Left colon (tissue), 2 donors: ENCODE results near the gene NAP1L2. TPM values are rescaled to one million over a fixed set of nuclear protein-coding genes. Genes with fewer than 3 reads are reported as not detected.
A peak's percentile ranks its signal among the peaks of the same experiment; 100 is the strongest.
"Not testable (repeated sequence)": the region's sequence is repeated elsewhere in the genome, so short reads cannot be mapped to it uniquely, and the experiment has no call there.

ENCODE experiments used
- ATAC-seq: fragments of 200-7000 bp; cut with Tn5 transposase; one replicate; pipeline ENCODE4 v1.9.1; 2020; ENCODE audit warnings: mild to moderate bottlenecking, moderate library complexity
- DNase-seq, 2 donors: peaks; one replicate each; pipeline ENCODE4 v3.0.0-alpha.2; 2020
- intact Hi-C, 2 donors: fragments of 100-400 bp; cut with DNase I in 1 of 2; cut with micrococcal nuclease in 1 of 2; formaldehyde crosslinking; loops; one replicate each; pipeline versions ENCODE4 v1.11.2 to v1.14.0; 2022; cut with DNase I, micrococcal nuclease
- long read RNA-seq: library from polyadenylated mRNA; unstranded; transcript quantifications from one replicate; pipeline ENCODE4 v2.0.0, GENCODE V29; 2021
- total RNA-seq, 2 donors: library from RNA; stranded (reverse); fragmentation: NEBNext Ultra II Directional; extraction: Animal tissue kit (Norgen Biotek cat#: 25700); gene quantifications; one replicate each; pipeline ENCODE4 v1.2.1, GENCODE V29; 2021
- donor health status: DM: no; HTN: no; CAD: no.
- donor health status: DM: yes; HTN: yes; CAD: no.

The NAP1L2 gene
- 1 to 10 TPM; 2.2 to 2.8 TPM for total RNA-seq
- long read RNA-seq, partial matches to known transcripts, result 0 of 1 reads
- long read RNA-seq, other reads (novel, unspliced or antisense), result 0 of 1 reads

DNA sequence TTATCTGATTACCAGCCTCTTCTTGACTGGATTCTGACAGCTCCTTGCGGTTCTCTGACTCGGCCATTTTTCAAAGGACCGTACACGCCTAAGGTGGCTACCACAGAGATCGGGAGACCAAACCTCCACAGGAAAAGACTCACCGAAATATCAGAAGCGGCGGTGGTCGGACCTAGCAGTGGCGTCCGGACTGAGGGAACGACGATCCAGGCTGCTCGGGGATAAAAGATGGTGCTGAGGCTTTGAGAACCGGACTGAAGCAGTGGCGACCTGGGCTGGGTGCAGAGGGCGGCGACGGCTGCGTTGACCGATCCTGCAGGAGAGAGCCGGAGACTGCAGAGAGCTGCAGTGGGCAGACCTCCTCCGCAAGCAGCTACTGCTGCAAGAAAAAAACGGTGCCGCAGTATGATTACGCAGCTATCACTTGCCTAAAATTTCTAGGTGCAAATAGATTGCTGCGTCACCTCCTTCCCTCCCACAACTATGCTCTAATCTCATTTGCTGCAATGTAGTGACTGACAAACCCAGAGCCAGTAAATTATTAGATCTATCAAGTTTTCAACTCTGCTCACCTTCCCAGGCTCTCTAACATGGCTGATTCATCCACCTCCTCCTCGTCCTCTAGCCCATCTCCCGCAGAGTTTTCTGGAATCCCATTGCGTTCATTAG lies at the start of gene NAP1L2:
Gene NAP1L2, minus strand, starts transcription at position 426 of the 669 bp plus-strand sequence. Its CDS starts 359 bp downstream, at position 67.
- ATAC-seq (peak; percentile 82), DNase-seq (peak; percentile 24 to 31)
- intact Hi-C loops, result no loop called here

DNA sequence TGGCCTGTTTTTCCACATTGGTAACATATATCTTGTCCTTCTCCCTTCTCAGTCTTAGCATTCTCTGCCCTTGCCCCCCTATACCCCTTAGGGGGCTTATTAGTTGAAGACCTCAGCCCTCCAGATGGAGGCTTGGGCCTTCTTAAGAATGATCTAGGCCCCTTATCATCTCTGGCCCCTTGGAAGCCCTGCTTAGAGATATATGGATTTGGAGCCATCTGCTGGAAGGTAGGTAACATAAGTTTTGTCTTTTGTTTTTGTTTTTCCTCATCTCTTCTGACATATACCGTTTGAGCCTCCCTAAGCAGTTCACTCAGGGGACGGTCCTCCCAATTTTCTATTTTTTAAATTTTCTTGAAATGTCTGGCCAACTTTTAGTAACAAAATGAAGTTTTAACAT lies 48.3 kb upstream of the NAP1L2 start:
- intact Hi-C loops, result no loop called here
- ATAC-seq, result peak; percentile 51
- DNase-seq, result no peak

DNA sequence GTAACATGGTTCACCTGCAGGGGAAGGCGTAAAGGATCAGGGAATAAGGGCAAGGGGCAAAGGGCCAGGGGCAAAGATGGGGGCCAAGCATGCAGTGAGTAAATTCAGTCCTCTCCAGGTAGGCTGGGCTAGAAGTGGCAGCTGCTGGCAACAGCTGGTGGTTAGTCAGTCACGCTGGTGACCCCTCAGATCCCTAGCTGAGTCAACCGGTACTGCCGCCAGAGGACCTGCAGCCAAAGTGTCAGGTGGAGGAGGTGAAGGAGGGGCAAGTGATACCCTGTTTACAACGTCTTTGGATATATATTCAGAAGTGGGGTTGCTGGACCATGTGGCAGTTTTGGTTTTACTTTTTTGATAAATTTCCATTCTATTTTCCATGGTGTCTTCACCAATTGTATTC lies 24.6 kb upstream of the NAP1L2 start:
- ATAC-seq (no peak), DNase-seq (no peak)
- intact Hi-C loops, result no loop called here

DNA sequence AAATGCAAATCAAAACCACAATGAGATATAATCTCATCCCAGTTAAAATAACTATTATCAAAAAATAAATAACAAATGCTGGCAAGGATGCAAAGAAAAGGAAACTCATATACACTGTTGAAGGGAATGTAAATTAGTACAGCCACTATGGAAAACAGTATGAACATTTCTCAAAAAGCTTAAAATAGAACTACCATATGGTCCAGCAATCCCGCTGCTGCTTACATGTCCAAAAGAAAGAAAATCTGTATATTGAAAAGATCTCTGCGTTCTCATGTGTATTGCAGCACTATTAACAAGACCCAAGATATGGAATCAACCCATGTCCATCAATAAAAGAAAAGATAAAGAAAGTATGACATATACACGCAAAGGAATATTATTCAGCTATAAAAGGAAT lies 3.0 kb upstream of the NAP1L2 start:
- no peak for ATAC-seq
- intact Hi-C loops, result no loop called here

GRCh38 chrX:73215246-73215645 lies 595 bp upstream of the NAP1L2 start:
- intact Hi-C loops, result no loop called here
- no peak for DNase-seq
- ATAC-seq, result no peak

More for the DNA sequence above, 3.0 kb upstream of the NAP1L2 start:
- DNase-seq, result no peak

DNA sequence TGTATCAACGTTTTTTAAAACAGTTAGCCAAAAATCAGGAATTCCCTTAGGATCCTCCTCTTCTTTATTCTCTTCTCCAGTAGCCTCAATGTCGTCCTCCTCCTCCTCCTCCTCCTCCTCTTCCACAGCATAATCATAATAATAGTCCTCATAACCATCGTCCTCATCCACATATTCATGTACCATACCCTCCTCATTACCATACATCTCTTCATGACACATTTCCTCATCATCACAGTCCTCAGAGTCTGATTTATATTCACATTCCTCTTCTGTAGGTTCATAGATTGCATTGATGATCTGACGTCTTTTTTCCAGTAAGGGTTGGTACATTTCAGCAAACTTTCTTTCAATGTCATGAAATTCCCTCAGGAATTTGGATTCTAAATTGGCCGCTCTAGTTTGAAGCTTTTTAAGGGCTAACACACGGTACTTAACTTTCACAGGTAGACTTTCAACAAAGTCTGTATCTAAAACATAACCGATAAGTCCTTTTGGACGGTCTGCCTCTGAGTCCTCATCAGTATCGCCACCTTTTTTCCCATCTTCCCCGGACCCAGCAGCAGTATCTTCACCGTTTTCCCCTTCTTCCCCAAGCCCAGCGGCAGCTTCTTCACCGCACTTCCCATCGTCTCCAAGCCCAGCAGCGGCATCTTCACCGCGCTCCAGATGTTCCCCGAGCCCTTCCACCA lies 771 bp downstream of the NAP1L2 start:
- ATAC-seq (no peak), DNase-seq (no peak)
- intact Hi-C loops, result no loop called here

GRCh38 chrX:73206366-73206765 lies 8.3 kb downstream of the NAP1L2 start:
- DNase-seq (no peak), ATAC-seq (no peak)
- intact Hi-C loops, result no loop called here

DNA sequence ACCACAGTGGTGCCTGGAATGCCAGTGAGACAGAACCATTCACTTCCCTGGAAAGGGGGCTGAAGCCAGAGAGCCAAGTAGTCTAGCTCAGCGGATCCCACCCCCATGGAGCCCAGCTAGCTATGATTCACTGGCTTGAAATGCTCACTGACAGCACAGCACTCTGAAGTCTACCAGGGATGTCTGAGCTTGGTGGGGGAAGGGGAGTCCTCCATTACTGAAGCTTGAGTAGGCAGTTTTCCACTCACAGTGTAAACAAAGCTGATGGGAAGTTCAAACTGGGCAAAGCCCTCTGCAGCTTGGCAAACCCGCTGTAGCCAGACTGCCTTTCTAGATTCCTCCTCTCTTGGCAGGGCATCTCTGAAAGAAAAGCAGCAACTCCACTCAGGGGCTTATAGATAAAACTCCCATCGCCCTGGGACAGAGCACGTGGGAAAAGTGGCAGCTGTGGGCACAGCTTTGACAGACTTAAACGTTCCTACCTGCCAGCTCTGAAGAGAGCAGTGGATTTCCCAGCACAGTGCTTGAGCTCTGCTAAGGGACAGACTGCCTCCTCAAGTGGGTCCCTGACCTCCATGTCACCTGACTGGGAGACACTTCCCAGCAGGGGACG lies 32.0 kb downstream of the NAP1L2 start:
- intact Hi-C loops, result no loop called here
- ATAC-seq (no peak), DNase-seq (no peak)

DNA sequence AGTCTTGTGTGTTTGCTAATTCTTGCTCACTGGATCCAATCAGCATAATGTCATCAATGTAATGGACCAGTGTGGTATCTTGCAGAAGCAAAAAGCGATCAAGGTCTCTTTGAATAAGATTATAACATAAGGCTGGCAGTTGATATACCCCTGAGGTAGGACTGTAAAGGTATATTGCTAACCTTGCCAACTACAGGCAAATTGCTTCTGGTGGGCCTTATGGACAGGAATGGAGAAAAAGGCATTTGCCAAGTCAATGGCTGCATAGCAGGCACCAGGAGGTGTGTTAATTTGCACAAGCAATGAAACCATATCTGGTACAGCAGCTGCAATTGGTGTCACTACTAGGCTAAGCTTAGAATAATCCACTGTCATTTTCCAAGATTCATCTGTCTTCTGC lies 45.7 kb downstream of the NAP1L2 start:
- DNase-seq, ATAC-seq: not testable (repeated sequence)

More for the DNA sequence above, 45.7 kb downstream of the NAP1L2 start:
- intact Hi-C loops, result not testable (repeated sequence)

Other genes starting within 250 kb of the NAP1L2 start
- not detected for gene PABPC1L2B, start 211.9 kb downstream of the NAP1L2 start, total RNA-seq
- gene PABPC1L2A, start 135.3 kb downstream of the NAP1L2 start, total RNA-seq, result not detected
- not detected for gene CDX4, start 232.2 kb upstream of the NAP1L2 start, total RNA-seq